Esophagus squamous epithelium (tissue), 4 donors: Measurements from ENCODE around the gene MAPK8IP3.

Experiments
- CTCF ChIP-seq, 6 experiments: fragments of 450-650 bp in 4 of 6; fragments of 200-600 bp in 2 of 6; sonication (generic) in 2 of 6; IDR thresholded peaks; one replicate each; pipeline ENCODE4 v1.5.1; 2016 to 2019; ENCODE audit warnings: antibody characterized with exemption in 6 of 6, mild to moderate bottlenecking in 4 of 6, moderate library complexity in 4 of 6
- POLR2A ChIP-seq, 4 donors: fragments of 450-650 bp; IDR thresholded peaks; one replicate each; pipeline ENCODE4 v1.6.1; 2017; ENCODE audit warnings: antibody characterized with exemption in 4 of 4, mild to moderate bottlenecking in 4 of 4, moderate library complexity in 3 of 4

GRCh38 chr16:1678500-1679098, 27.4 kb upstream of the MAPK8IP3 start:
- TF ChIP-seq CTCF (IDR thresholded peaks at IDR 0.05): no peak
- no peak for TF ChIP-seq POLR2A (IDR thresholded peaks at IDR 0.05)
